ENCODE measurements around the gene ZC2HC1C.
"Not testable (repeated sequence)": the region's sequence is repeated elsewhere in the genome, so short reads cannot be mapped to it uniquely, and the experiment has no call there.

ZC2HC1C gene

DNA sequence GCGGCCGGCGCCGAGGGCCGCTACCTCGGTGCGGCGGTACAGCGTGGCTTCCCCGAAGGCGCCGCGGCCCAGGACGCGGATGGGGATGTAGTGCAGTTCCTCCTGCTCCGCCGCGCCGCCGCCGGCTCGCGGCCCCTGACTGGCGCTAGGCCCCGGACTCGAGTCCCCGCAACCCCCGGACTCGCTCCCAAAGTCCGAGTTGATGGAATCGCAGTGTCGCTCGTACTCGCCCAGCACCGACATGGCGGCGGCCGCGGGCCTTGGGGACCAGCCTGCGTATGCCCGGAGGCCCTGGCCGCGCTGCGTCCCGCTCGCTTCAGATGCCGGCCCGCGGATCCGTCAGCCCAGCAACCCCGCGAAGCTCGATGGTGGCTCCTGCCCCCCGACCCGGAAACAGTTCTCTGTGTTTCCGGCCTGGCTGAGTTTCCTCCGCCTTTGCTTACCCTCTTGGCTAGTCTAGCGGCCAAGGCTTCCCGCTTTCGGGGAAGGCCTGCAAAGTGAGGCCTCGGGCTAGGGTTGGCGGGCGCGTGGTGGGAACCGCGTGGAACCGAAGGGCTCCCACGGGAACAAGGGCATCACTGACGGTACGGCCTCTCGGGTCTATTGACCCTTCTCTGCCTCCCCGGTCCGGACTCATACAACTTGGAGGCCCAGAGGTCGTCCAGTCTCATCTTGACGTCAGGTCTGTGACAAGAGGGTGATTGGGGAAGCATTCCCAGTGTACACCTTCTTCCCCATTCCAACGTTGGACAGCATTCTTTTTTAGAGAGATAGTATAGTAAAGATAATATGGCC, 57.4 kb downstream of the ZC2HC1C start, which contains the start of gene NEK9:
NEK9 (minus strand) TSS at position 370 of the 795 bp plus-strand sequence; CDS start at position 243, 127 bp downstream.
- Histone ChIP-seq H4K20me1 (ENCODE audit: low read depth, low read length) (no peaks in the 10 kb centered on the region), H3K27ac (ENCODE audit: low read depth, low read length) (peak within 1 kb of the TSS; percentile 66), H3K27me3 (ENCODE audit: low read length) (no peaks in the 10 kb centered on the region), H3K36me3 (ENCODE audit: low read length) (no peaks in the 10 kb centered on the region), H3K9me3 (ENCODE audit: insufficient read depth, low read length) (no peaks in the 10 kb centered on the region), H3K4me3 (ENCODE audit: insufficient read depth, low read length, poor library complexity, severe bottlenecking) (peak within 1 kb of the TSS; percentile 92), H3K9ac (ENCODE audit: low read length) (peak within 1 kb of the TSS; percentile 95), H3K9me2 (replicated peaks; ENCODE audit: insufficient read depth, low read length) (no peaks in the 10 kb centered on the region), H3F3A (ENCODE audit: insufficient read depth) (peaks cover 15% of the 10 kb centered on the region), H2AFZ (ENCODE audit: low read depth, low read length, severe bottlenecking) (peak within 1 kb of the TSS; percentile 97), H3K79me2 (ENCODE audit: insufficient read depth, low read length) (peaks cover 25% of the 10 kb centered on the region), H3K4me2 (ENCODE audit: low read depth, low read length, poor library complexity, severe bottlenecking) (peak within 1 kb of the TSS; percentile 90)
- TF ChIP-seq, protein P1, sequence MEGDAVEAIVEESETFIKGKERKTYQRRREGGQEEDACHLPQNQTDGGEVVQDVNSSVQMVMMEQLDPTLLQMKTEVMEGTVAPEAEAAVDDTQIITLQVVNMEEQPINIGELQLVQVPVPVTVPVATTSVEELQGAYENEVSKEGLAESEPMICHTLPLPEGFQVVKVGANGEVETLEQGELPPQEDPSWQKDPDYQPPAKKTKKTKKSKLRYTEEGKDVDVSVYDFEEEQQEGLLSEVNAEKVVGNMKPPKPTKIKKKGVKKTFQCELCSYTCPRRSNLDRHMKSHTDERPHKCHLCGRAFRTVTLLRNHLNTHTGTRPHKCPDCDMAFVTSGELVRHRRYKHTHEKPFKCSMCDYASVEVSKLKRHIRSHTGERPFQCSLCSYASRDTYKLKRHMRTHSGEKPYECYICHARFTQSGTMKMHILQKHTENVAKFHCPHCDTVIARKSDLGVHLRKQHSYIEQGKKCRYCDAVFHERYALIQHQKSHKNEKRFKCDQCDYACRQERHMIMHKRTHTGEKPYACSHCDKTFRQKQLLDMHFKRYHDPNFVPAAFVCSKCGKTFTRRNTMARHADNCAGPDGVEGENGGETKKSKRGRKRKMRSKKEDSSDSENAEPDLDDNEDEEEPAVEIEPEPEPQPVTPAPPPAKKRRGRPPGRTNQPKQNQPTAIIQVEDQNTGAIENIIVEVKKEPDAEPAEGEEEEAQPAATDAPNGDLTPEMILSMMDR (IDR thresholded peaks at IDR 0.05; ENCODE audit: insufficient read depth, low read length, poor library complexity, severe bottlenecking) = no peak
- no peak for TF ChIP-seq EZH2phosphoT487 (conservative IDR thresholded peaks at IDR 0.05; ENCODE audit: low read length)

DNA sequence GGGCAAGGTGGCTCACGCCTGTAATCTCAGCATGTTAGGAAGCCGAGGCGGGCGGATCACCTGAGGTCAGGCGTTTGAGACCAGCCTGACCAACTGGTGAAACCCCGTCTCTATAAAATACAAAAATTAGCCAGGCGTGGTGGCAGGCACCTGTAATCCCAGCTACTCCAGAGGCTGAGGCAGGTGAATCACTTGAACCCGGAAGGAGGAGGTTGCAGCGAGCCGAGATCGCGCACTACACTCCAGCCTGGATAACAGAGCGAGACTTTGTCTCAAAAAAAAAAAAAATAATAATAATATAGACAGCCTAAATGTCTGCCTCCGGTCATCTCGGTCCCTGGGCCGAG, 58.0 kb downstream of the ZC2HC1C start:
- H3K36me3 ChIP-seq (ENCODE audit: low read length); H3K9me3 ChIP-seq (ENCODE audit: insufficient read depth, low read length); H3K27me3 ChIP-seq (ENCODE audit: low read length); H3K9me2 ChIP-seq (replicated peaks; ENCODE audit: insufficient read depth, low read length); H4K20me1 ChIP-seq (ENCODE audit: low read depth, low read length): not testable (repeated sequence)
- Histone ChIP-seq H3K4me2 (ENCODE audit: low read depth, low read length, poor library complexity, severe bottlenecking) (peak overlapping the region; percentile 90), H3K27ac (ENCODE audit: low read depth, low read length) (peak overlapping the region; percentile 66), H3K79me2 (ENCODE audit: insufficient read depth, low read length) (peaks cover 25% of the 10 kb centered on the region), H3F3A (ENCODE audit: insufficient read depth) (peaks cover 15% of the 10 kb centered on the region), H3K4me3 (ENCODE audit: insufficient read depth, low read length, poor library complexity, severe bottlenecking) (peak overlapping the region; percentile 92), H3K9ac (ENCODE audit: low read length) (peak overlapping the region; percentile 95), H2AFZ (ENCODE audit: low read depth, low read length, severe bottlenecking) (peak overlapping the region; percentile 97)

DNA sequence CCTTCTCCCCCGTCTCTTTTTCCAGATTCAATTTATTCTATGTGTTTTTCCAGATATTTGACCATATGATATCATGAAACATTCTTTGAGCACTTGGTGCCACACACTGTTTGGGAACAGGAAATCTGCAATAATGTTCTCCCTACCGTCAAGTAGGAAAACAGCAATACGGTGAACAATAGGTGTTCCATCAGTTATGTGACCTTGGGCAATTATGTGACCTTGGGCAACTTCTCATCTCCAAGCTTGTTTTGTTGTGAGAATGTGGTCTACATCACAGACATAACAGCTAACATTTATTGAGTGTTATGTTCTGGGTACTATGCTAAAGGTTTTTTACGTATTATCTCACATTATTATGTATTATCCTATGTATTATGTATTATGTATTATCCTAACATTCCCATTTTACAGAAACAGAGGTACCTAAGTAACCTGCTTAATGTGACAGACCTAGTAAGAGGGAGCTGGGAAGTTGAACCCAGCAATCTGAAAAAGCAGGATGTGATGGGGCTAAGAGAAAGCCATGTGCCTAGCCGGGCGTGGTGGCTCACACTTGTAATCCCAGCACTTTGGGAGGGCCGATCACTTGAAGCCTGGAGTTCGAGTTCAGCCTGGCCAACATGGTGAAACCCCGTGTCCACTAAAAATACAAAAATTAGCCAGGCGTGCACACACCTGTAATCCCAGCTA, 58.6 kb downstream of the ZC2HC1C start:
- Histone ChIP-seq H3K9ac (ENCODE audit: low read length) (peak overlapping the region; percentile 95), H2AFZ (ENCODE audit: low read depth, low read length, severe bottlenecking) (no peak overlapping the region), H3K9me3 (ENCODE audit: insufficient read depth, low read length) (no peaks in the 10 kb centered on the region), H3K4me2 (ENCODE audit: low read depth, low read length, poor library complexity, severe bottlenecking) (peak overlapping the region; percentile 90), H3K27me3 (ENCODE audit: low read length) (no peaks in the 10 kb centered on the region), H3K79me2 (ENCODE audit: insufficient read depth, low read length) (peaks cover 25% of the 10 kb centered on the region), H4K20me1 (ENCODE audit: low read depth, low read length) (no peaks in the 10 kb centered on the region), H3K27ac (ENCODE audit: low read depth, low read length) (no peak overlapping the region), H3K4me3 (ENCODE audit: insufficient read depth, low read length, poor library complexity, severe bottlenecking) (peak overlapping the region; percentile 92), H3F3A (ENCODE audit: insufficient read depth) (peaks cover 21% of the 10 kb centered on the region), H3K9me2 (replicated peaks; ENCODE audit: insufficient read depth, low read length) (no peaks in the 10 kb centered on the region), H3K36me3 (ENCODE audit: low read length) (no peaks in the 10 kb centered on the region)
- no peak for TF ChIP-seq EZH2phosphoT487 (conservative IDR thresholded peaks at IDR 0.05; ENCODE audit: low read length)
- TF ChIP-seq, protein P1 (IDR thresholded peaks at IDR 0.05; ENCODE audit: insufficient read depth, low read length, poor library complexity, severe bottlenecking) = no peak

DNA sequence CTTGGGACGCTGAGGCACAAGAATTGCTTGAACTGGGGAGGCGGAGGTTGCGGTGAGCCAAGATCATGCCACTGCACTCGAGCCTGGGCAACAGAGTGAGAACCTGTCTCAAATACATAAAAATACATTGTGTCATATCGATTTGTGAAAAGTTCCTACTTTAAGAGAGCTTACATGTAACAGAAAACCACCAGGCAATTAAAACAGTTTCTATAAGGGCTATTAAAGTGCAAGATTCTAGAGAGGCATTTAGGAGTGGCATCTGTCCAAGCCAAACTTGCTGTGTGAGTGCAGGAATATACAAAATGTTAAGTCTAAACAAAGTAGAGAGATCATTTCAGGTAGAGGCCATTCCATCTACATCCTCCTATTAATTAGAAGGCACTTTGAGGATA, 59.2 kb downstream of the ZC2HC1C start:
- no peaks in the 10 kb centered on the region for H3K9me3 ChIP-seq (ENCODE audit: insufficient read depth, low read length)
- H3K9ac ChIP-seq (ENCODE audit: low read length) = no peak overlapping the region
- H3F3A ChIP-seq (ENCODE audit: insufficient read depth) = peaks cover 22% of the 10 kb centered on the region

More for the DNA sequence above, 59.2 kb downstream of the ZC2HC1C start:
- Histone ChIP-seq H3K4me3 (ENCODE audit: insufficient read depth, low read length, poor library complexity, severe bottlenecking) (no peak overlapping the region), H3K9me2 (replicated peaks; ENCODE audit: insufficient read depth, low read length) (no peaks in the 10 kb centered on the region), H2AFZ (ENCODE audit: low read depth, low read length, severe bottlenecking) (no peak overlapping the region), H4K20me1 (ENCODE audit: low read depth, low read length) (no peaks in the 10 kb centered on the region), H3K27me3 (ENCODE audit: low read length) (no peaks in the 10 kb centered on the region), H3K36me3 (ENCODE audit: low read length) (peaks cover 5% of the 10 kb centered on the region; the same call in 1 of the 2 replicates), H3K27ac (ENCODE audit: low read depth, low read length) (no peak overlapping the region), H3K79me2 (ENCODE audit: insufficient read depth, low read length) (peaks cover 25% of the 10 kb centered on the region), H3K4me2 (ENCODE audit: low read depth, low read length, poor library complexity, severe bottlenecking) (peak overlapping the region; percentile 90)
- no peak for TF ChIP-seq EZH2phosphoT487 (conservative IDR thresholded peaks at IDR 0.05; ENCODE audit: low read length)
- TF ChIP-seq, protein P1 (IDR thresholded peaks at IDR 0.05; ENCODE audit: insufficient read depth, low read length, poor library complexity, severe bottlenecking) = no peak

Data from SU-DHL-6 (cell line).